ENCODE measurements around the gene PLCH1.
A peak's percentile ranks its signal among the peaks of the same experiment; 100 is the strongest.

The PLCH1 gene

DNA sequence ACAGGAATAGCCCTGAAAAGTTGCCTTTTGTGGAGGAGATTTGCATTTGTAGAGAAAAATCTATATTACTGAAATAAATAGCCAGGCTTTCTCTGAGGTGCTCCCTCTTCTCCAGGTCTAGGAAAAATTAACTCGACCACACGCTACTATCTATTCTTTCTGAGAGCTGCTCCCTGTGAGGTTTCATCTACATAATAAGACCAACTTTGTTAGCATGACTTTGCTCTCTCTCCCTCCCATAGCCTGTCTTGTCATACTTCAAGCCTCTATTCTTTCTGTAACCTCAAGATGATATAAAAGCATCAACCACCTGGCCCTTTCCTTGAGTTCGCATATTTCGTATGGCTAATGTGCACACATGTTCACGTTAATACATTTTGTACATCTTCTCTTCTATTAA lies 375.6 kb downstream of the PLCH1 start:
- TF ChIP-seq CTCF (conservative IDR thresholded peaks at IDR 0.05) = no peak
- no peak overlapping the region for H3K27ac ChIP-seq

- no peak for TF ChIP-seq CTCF (conservative IDR thresholded peaks at IDR 0.05)
- H3K27ac ChIP-seq = no peak overlapping the region
These were observed 376.1 kb downstream of the PLCH1 start for GRCh38 chr3:155368786-155369185.

DNA sequence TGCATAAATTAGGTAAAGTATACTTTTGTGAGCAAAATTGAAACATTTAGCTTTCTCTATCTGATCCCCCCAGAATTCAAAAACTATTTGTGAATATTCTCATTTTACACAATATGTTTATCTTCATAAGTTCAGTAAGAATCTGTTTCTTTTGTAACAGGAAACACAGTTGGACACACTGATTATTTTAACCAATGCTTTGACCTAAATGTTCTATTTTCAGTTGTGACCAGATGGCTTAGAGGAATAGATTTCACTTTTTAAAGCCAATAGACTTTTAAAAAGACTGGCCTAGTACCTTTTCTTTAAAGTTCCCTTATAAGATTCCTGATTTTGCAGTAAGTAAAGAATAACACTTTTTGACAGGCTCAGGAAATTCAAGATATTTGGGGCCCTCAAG lies 377.4 kb downstream of the PLCH1 start:
- no peak overlapping the region for H3K27ac ChIP-seq
- TF ChIP-seq CTCF (conservative IDR thresholded peaks at IDR 0.05) = no peak

- no peak overlapping the region for H3K27ac ChIP-seq
- TF ChIP-seq CTCF (conservative IDR thresholded peaks at IDR 0.05) = no peak
These were observed 379.6 kb downstream of the PLCH1 start for GRCh38 chr3:155365178-155365783.

DNA sequence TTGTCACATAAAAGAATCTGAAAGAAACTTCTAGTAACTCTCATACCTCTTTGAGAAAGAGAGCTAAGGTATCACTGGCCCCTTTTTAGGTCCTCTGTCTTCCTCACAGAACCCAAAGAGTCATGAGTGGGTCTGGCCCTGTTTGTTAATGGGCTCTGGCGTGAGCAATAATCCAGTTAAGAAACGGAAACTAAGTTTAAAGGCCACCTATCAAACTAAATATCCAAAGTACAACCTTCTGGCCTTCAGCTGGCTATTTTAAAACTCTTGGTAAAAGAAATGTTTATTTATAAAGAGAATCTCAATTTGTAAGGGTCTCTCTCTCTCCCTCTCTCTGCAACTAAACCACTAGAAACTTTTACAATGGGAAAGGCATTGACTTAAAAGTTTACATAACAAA lies 380.4 kb downstream of the PLCH1 start:
- TF ChIP-seq CTCF (conservative IDR thresholded peaks at IDR 0.05) = no peak
- no peak overlapping the region for H3K27ac ChIP-seq

DNA sequence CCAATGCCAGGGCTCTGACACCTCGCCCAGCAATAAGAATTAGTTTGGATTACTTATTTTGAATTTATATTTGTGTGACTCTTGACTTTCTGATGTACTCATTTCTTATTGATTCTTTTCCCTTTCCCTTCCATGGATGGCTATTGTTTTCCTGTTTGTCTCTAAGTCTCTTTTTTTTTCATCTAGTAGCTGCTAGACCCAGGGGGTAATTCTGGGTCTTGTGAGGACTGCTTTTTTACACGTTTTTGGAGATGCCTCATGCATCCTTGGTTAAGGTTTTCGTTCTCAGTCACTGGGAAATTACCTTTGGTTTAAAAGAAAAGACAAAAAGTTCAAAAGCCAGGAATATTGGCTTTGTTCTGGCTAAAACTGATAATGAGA lies 381.2 kb downstream of the PLCH1 start:
- TF ChIP-seq CTCF (conservative IDR thresholded peaks at IDR 0.05) = no peak
- H3K27ac ChIP-seq = peak overlapping the region; percentile 24; the same call in 1 of the 2 replicates

DNA sequence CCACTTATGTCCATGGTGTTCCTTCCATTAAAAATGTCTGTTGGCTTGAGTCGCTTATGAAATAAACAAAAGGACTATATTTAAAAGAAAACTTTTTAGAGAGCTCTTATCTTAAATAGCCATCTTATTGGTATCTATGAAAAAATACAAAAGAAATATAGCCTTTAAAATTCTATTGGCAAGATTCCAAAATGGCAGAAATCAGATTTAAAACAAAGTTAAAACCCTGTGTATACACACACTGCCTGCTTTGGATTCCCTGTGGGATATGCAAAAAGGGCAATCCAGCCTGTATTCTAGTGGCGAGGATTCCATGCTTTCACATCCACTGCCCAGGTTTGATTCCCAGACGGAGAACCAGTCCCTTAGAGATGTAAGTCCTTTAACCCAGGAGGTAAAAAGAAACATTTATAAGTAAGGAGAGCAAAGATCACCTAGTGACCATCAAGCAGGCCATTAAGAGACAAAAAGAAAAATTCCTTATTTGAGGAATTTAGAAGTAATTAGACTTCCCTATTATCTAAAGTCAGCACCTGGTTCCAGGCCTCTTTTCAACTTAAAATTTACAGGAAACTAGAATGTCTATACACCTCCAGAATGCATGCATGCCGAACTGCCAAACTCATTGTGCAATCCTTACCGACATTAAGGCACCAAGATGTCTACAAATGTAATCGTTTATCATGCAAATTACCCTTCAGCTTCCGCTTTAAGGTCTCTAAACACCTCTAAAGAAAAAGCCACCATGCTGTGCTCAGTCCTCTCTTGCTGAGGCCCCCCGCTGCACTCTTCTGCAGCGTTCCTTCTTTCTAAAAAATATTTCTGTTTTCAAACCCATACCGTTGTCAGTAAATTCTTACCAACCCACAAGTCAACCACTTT lies 381.8 kb downstream of the PLCH1 start:
- TF ChIP-seq CTCF (conservative IDR thresholded peaks at IDR 0.05) = no peak
- peak overlapping the region; percentile 24; the same call in 1 of the 2 replicates for H3K27ac ChIP-seq

All from VCaP (cell line).